Dedifferentiated amniotic fluid mesenchymal stem cell (primary cell): Measurements from ENCODE around the gene MXRA8.
"Not testable (repeated sequence)": the region's sequence is repeated elsewhere in the genome, so short reads cannot be mapped to it uniquely, and the experiment has no call there.

ENCODE experiments used
- DNase-seq: peaks from one replicate; pipeline ENCODE4 v3.0.0-alpha.2; 2016; ENCODE audit errors: extremely low spot score

MXRA8 gene, protein sequence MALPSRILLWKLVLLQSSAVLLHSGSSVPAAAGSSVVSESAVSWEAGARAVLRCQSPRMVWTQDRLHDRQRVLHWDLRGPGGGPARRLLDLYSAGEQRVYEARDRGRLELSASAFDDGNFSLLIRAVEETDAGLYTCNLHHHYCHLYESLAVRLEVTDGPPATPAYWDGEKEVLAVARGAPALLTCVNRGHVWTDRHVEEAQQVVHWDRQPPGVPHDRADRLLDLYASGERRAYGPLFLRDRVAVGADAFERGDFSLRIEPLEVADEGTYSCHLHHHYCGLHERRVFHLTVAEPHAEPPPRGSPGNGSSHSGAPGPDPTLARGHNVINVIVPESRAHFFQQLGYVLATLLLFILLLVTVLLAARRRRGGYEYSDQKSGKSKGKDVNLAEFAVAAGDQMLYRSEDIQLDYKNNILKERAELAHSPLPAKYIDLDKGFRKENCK

DNA sequence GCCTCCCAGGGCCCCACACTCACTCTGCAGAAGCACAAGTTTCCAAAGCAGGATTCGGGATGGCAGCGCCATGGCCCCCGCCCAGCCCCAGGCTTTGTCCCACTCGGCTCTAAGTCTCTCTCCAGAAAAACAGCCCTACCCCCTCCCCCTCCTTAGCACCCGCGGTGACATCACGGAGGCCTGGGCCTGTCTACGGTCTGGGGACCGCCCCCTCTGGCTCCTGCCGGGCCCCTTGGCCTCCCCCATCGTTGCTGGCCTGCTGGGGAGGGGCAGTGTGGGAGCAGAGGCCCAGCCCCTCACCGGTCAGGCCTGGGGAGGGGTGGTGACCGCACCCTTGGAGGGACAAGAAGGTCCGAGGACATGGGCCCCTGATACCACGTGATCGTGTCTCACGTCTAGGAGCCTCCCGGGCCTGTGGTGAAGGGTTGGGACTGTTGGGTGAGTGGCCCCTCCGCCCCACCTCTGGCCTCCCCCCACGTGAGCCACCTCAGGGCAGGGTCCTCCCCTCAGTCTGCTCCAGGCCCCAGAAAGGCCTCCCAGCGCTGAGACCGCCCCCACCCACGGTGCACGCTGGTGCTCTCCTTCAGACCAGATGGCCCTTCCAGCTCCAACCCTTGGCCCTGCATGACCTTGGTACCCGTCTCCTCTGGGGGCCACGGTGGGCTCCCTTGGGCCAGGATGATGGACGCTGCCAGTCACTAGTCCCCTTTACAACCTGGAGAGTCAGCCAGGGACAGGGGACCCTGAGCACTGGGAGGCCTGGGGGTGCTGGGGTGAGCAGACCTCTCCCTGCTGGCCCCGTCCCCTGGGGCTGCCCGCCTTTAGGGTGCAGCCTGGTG is at the start of gene MXRA8:
Gene MXRA8, minus strand, starts transcription at position 123 of the 839 bp plus-strand sequence. Its CDS starts 51 bp downstream, at position 72.
- peak; percentile 88 for DNase-seq

DNA sequence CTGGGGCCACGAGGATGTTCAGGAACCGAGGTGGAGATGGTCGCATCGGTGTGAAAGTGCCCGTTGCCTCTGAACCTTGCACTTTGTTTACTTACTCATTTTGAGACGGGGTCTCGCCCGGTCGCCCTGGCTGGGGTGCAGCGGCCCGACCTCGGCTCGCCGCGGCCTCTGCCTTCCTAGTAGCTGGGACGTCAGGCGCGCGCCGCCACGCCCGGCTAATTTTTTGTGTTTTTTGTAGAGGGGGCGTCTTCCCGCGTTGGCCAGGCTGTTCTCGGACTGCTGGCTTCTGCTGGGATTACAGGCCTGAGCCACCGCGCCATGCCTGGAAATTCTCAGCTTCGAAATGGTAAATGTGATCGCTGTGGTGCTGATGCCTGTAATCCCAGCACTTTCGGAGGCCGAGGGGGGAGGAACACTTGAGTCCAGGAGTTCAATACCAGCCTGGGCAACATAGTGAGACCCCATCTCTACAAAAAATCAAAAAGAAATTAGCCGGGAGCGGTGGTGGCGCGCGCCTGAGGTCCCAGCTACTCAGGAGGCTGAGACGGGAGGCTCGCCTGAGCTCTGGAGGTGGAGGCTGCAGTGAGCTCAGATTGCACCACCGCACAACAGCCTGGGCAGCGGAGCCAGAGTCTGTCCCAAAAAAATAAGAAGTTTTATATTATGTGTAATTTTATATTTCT is 49.4 kb upstream of the MXRA8 start:
- DNase-seq = no peak

- DNase-seq = peak; percentile 88
These were observed 48.7 kb upstream of the MXRA8 start, which contains the start of gene MRPL20 for GRCh38 chr1:1406821-1407635. MRPL20 (minus strand) TSS chr1:1407293; CDS start chr1:1407217, 76 bp downstream.

- DNase-seq = no peak
These were observed 47.9 kb upstream of the MXRA8 start for GRCh38 chr1:1406101-1406820.

GRCh38 chr1:1403653-1404052 is 45.3 kb upstream of the MXRA8 start:
- no peak for DNase-seq

- not testable (repeated sequence) for DNase-seq
These were observed 44.6 kb upstream of the MXRA8 start for GRCh38 chr1:1402901-1403392.

DNA sequence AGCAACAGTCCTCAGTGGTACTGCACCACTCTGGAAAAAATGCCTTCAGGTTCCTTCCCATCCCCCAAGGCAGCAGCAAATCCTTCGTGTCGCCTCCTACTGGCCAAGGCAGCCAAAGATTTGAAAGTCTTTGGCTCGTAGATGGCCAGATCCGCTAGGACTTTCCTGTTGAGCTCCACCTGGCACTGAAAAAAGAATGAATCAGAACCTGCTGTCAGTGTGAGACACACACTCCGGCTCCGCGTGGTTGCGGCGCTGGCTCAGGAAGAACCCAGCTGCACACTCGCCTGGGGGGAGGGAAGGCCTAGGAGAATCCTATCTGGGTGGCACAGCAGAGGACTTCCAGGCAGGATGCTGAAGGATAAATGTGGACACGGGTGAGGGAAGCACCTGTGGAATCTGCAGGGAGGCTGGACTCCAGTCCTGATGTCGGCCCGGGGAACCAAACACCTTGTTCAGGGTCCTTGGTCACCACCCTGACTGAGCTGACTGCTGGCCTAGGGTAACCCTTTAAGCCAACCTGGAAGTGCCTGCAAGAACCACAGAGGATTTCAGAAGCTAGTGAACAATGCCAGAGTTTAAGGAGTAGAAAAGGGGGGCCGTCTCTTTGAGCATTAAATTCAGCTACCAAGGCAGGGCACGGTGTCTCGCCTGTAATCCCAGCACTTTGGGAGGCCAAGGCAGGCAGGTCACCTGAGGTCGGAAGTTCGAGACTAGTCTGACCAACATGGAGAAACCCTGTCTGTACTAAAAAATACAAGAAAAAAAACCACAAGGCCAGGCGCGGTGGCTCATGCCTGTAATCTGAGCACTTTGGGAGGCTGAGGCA is 43.9 kb upstream of the MXRA8 start:
- peak; percentile 52 for DNase-seq

DNA sequence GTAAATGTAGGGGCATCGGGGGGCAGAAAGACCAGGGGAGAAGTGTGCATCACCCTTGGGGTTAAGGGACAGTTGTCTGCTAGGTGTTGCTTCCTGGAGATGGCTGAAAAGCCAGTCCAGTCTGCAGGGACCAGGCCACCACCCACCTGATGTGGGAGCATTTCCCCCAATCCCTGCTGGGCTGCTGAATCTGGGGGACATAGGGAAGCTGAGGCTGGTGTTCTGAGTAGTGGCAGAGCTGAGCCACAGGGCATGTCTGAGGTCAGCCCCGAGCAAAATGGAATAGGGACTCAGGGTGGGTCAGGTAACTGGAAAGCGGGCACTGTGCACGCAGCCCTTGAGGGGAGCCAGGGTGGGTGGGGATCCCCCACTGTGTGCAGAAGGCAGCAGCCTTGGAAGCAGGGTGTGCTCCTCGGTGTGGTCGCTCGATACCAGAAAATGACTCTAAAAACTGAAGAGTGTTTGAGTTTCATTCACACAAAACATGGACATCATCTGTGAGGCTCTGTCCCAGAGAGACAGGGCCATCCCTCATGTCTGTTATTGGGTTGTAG is 43.2 kb upstream of the MXRA8 start:
- no peak for DNase-seq

- no peak for DNase-seq
These were observed 42.5 kb upstream of the MXRA8 start for GRCh38 chr1:1400576-1401456.

DNA sequence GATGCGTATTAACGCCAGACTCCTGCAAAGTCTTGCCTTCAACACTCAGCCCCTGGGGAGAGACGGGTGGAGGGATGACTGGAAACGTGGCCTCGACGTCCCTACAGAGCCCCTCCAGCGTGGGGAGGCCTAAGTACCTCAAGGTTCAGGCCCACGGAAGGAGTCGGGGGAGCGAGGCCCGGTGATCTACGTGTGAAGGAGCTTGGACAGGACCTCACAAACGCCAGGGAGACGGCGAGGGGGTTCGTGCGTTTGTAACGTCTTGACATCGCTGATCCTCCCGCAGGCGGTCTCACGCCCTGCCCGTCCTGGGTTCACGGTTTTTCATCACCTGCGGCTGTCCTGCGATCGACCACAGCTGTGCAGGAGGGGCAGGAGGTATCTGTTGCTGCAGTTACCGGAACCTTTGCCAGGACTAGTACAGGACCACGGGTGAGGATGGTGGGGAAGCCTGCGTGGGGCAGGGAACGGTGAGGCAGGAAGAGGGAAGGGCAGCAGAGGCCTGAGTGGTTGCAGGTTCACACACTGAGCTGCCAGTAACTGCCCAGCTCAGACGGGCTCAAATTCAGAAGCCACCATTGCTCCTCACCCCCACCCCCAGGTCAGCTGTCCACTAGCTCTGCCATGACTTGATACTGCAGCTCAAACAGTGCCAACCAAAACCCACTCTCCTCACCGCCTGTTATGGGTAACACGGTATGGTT is 41.7 kb upstream of the MXRA8 start:
- DNase-seq = no peak

DNA sequence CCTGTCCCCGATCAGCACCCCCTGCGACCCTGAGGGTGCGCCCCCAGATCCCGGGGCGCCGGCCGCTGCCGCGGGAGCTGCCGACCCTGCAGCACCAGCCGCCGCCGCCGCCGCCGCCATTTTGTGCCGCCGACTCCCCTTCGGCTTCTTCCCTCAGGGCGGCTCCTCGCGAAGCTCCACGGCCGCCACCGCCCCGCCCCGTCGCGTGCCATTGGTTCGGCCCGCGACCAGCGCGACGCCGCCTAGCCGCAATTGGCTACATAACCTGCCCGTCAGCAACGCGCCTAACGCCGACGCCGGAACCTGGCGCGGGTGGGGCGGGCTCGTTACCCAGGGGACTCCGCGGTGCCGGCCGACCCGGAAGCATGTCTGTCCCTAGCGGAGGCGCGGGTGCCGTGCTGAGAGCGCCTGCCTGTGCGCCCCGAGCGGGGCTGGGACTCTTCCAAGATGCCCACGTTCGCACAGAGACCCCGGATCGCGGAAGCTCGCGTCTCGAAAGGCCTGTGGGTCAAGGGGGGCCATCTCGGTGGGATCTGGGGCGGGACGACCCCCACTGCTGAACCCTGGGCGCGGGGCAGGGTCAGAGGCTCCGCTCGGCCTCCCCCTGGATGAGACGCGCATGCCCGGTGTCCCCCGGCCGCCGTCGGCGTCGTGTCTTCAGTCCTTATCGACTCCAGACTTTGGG is 41.0 kb upstream of the MXRA8 start, which contains the start of gene CCNL2:
Gene CCNL2, minus strand, starts transcription at position 149 of the 685 bp plus-strand sequence. Its CDS starts 29 bp downstream, at position 120.
- DNase-seq = peak; percentile 97

GRCh38 chr1:1398677-1399186 is 40.4 kb upstream of the MXRA8 start:
- DNase-seq = no peak

DNA sequence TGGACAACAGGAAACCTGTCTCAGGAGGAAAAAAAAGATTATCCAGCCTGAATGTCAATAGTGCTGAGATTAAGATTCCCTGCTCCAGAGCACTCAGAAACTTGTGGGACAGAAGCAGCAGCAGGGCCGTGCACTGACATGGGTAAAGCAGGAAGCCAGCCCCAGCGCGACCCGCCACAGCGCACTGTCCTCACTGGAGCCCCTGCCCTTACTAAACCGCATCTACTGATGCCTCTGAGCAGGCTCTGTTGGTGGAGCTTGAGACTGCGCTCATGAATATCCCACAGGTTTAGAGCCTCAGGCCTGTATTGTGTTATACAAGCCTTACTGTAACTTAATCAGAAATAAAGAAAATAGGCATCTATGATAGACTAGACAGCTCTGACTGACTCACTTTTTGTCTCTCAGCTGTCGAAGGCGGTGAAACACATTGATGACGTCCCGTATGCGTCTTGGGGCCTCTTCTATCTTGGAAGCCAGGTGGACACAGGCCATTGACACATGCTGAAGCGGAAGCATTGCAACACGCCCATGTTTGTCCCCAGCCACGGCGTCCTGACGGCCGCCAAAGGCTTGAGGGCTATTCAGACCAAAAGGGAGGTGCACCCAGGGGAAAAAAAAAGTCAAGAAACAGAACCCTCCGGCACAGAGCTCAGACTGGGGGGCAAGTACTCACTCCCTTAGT is 39.6 kb upstream of the MXRA8 start:
- no peak for DNase-seq

DNA sequence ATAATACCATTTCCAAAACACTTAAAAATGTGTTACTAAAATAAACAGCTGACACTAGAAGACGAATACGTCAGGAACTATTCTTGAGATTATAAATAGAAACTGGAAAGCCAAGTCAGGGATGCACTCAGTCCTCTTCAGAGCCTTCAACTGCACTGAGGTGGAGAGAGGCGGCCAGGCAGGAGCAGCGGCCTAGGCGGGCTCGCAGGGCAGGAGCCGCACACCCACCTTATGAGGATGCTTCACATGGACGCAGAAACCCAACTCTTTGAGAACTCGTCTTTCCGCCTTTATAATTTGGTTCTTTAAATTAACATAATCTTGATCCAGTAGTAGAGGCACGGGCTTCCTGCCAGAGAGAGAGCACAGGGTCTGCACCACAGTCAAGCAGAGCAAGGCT is 36.8 kb upstream of the MXRA8 start:
- DNase-seq = no peak

- no peak for DNase-seq
These were observed 35.8 kb upstream of the MXRA8 start for GRCh38 chr1:1394116-1394515.

DNA sequence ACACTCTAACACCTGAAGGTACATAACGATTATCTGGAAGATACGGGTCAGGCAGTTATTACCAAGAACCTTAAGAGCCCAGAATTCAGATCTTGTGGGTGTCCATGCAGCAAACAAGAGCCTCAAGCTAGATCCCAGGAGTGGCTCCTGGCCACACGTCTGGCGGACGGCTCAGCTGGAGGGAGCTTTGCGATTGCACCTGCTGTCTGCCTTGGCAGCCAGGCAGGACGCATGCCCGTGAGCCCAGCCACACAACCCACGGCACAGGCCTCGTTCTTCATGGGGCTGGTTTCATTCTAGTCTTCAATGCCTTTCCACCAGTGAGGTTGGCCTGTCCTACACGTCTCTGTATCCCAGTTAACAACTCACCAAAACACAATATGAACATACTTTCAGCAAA is 35.1 kb upstream of the MXRA8 start:
- no peak for DNase-seq
